K562 (cell line): ENCODE results near the gene TPGS2. TPM values are rescaled to one million over a fixed set of nuclear protein-coding genes. Genes with fewer than 3 reads are reported as not detected.
A peak's percentile ranks its signal among the peaks of the same experiment; 100 is the strongest.

ENCODE experiments used
- ARID2 ChIP-seq: fragments of 450-650 bp; IDR thresholded peaks from 2 replicates; pipeline ENCODE4 v1.6.1; 2017; ENCODE audit warnings: antibody characterized with exemption, mild to moderate bottlenecking
- BMI1 ChIP-seq: fragments of 150-350 bp; IDR thresholded peaks from 2 replicates; pipeline ENCODE4 v1.6.1; 2014; ENCODE audit warnings: low read length
- BRD4 ChIP-seq: fragments of 200-600 bp; sonication (generic); IDR thresholded peaks from 2 replicates; pipeline ENCODE4 v1.6.1; 2017; ENCODE audit warnings: inconsistent platforms
- CHD1 ChIP-seq: fragments of 200-600 bp; sonication (generic); IDR thresholded peaks from one replicate; pipeline ENCODE4 v1.6.1; 2012; ENCODE audit warnings: mild to moderate bottlenecking, moderate library complexity, low read length, inconsistent platforms
- DMBX1 ChIP-seq: fragments of 250-450 bp; sonication (Bioruptor Pico); IDR thresholded peaks from 2 replicates; pipeline ENCODE4 v1.8.0; 2022; ENCODE audit warnings: inconsistent platforms, mild to moderate bottlenecking, moderate library complexity, borderline replicate concordance
- GATA2 ChIP-seq: sonication (generic); formaldehyde crosslinking; IDR thresholded peaks from 2 replicates; pipeline ENCODE4 v1.4.0; 2020; ENCODE audit warnings: mild to moderate bottlenecking, missing genetic modification reagents
- GMEB1 ChIP-seq: fragments of 250-450 bp; sonication (Bioruptor Pico); IDR thresholded peaks from 2 replicates; pipeline ENCODE4 v1.4.0; 2020; ENCODE audit warnings: mild to moderate bottlenecking
- HINFP ChIP-seq: fragments of 450-650 bp; conservative IDR thresholded peaks from 2 replicates; pipeline ENCODE4 v1.6.1; 2016; ENCODE audit warnings: missing genetic modification characterization, low read depth, mild to moderate bottlenecking, control low read depth, missing compliant biosample characterization
- HMBOX1 ChIP-seq: sonication (generic); IDR thresholded peaks from 2 replicates; pipeline ENCODE4 v1.6.1; 2016
- LCOR ChIP-seq: sonication (generic); formaldehyde crosslinking; IDR thresholded peaks from 2 replicates; pipeline ENCODE4 v1.8.0; 2022; ENCODE audit warnings: mild to moderate bottlenecking, missing genetic modification reagents
- MCM2 ChIP-seq: fragments of 450-650 bp; IDR thresholded peaks from 2 replicates; pipeline ENCODE4 v1.6.1; 2017; ENCODE audit warnings: low read depth, mild to moderate bottlenecking
- PKNOX1 ChIP-seq: fragments of 450-650 bp; IDR thresholded peaks from 2 replicates; pipeline ENCODE4 v1.6.1; 2016
- PRPF4 ChIP-seq: fragments of 200-400 bp; formaldehyde crosslinking; IDR thresholded peaks from one replicate; pipeline ENCODE4 v1.6.1; 2017; ENCODE audit warnings: low read length, low read depth, mild to moderate bottlenecking; ENCODE audit not compliant: insufficient read depth, poor library complexity, severe bottlenecking
- SETDB1 ChIP-seq: IDR thresholded peaks from one replicate; pipeline ENCODE4 v1.6.1; 2012; ENCODE audit warnings: low read length, control low read depth, inconsistent platforms
- SNRNP70 ChIP-seq: fragments of 200-400 bp; formaldehyde crosslinking; optimal IDR thresholded peaks from 2 replicates; pipeline ENCODE3; 2017; ENCODE audit warnings: low read depth, low read length
- TCF15 ChIP-seq: fragments of 250-450 bp; sonication (Bioruptor Pico); IDR thresholded peaks from 2 replicates; pipeline ENCODE4 v1.8.0; 2022; ENCODE audit warnings: moderate library complexity, mild to moderate bottlenecking, inconsistent platforms
- U2AF2 ChIP-seq: fragments of 200-400 bp; formaldehyde crosslinking; optimal IDR thresholded peaks from 2 replicates; pipeline ENCODE3; 2017; ENCODE audit warnings: low read depth, mild to moderate bottlenecking, low read length
- ZBTB8A ChIP-seq: fragments of 450-650 bp; IDR thresholded peaks from 2 replicates; pipeline ENCODE4 v1.6.1; 2018; ENCODE audit warnings: mild to moderate bottlenecking, moderate library complexity; ENCODE audit not compliant: partially characterized antibody
- ZMIZ1 ChIP-seq, 2 experiments: fragments of 150-350 bp in 1 of 2; IDR thresholded peaks; 2 replicates each; pipeline ENCODE4 v1.6.1; 2012 to 2016; ENCODE audit warnings: low read depth in 2 of 2, low read length in 2 of 2, mild to moderate bottlenecking in 1 of 2, moderate library complexity in 1 of 2
- ZNF274 ChIP-seq: IDR thresholded peaks from 2 replicates; pipeline ENCODE4 v1.6.1; 2011; ENCODE audit warnings: low read depth, mild to moderate bottlenecking, low read length, moderate library complexity, borderline replicate concordance
- ZNF41 ChIP-seq: fragments of 250-450 bp; sonication (Bioruptor Pico); conservative IDR thresholded peaks from 2 replicates; pipeline ENCODE4 v1.4.0; 2020; ENCODE audit warnings: mild to moderate bottlenecking
- polyA plus RNA-seq, 8 experiments: library from polyadenylated mRNA; depleted of rRNA in 4 of 8; stranded (reverse) in 5 of 8; unstranded in 3 of 8; fragments of >200 nt; fragmentation: Nextera tagmentation in 2 of 8; fragmentation: Illumina TruSeq in 1 of 8; extraction: Ambion mirVana in 2 of 8; extraction: Trizol in 1 of 8; gene quantifications; 2 replicates each; pipeline versions ENCODE4 v1.2.1 to v1.2.3, GENCODE V29; 2011 to 2014; ENCODE audit warnings: inconsistent platforms in 1 of 8, missing spikeins in 1 of 8
- total RNA-seq, 7 experiments: library from RNA; depleted of rRNA in 6 of 7; stranded (reverse); fragments of >200 nt in 6 of 7; fragmentation: Illumina TruSeq in 2 of 7; extraction: Trizol in 2 of 7; gene quantifications; 2 replicates each; pipeline versions ENCODE4 v1.2.1 to v1.2.3, GENCODE V29; 2011 to 2021; ENCODE audit warnings: low replicate concordance in 1 of 7

The TPGS2 gene
- total and polyA plus RNA-seq, 9 of the 15 experiments (the other 6 are each of a cell fraction or from before 2014, with no cell fraction given), result 94.2 to 449 (median 134) TPM

GRCh38 chr18:36828157-36828629, 609 bp downstream of the TPGS2 start (continued):
- TF ChIP-seq ZMIZ1 (IDR thresholded peaks at IDR 0.05; ENCODE audit: low read depth in 2 of 2, low read length in 2 of 2) (no peak), U2AF2 (no peak), HINFP (no peak), PKNOX1 (no peak), ZNF41 (no peak), MCM2 (no peak), TCF15 (CRISPR knock-in tag) (no peak), ZNF274 (no peak), ZBTB8A (no peak), SNRNP70 (no peak), BMI1 (no peak), GMEB1 (CRISPR knock-in tag) (no peak), LCOR (CRISPR knock-in tag) (no peak), ARID2 (0 out of 2 replicates have a peak, but pooled peaks have one; percentile 26), DMBX1 (CRISPR knock-in tag) (no peak), GATA2 (no peak), SETDB1 (no peak), CHD1 (peak; percentile 37), PRPF4 (no peak), BRD4 (no peak), HMBOX1 (no peak)
